OCI-LY1 (cell line): Measurements from ENCODE around the gene NRP1.

Experiments
- CTCF ChIP-seq: fragments of 200-600 bp; sonication (generic), shearing (Covaris generic); IDR thresholded peaks from 2 replicates; pipeline ENCODE4 v1.5.1; 2017; ENCODE audit warnings: mild to moderate bottlenecking, antibody characterized with exemption, low read length, moderate library complexity, mixed read lengths
- EZH2 ChIP-seq: fragments of 200-600 bp; sonication (generic), shearing (Covaris generic); IDR thresholded peaks from 2 replicates; pipeline ENCODE4 v1.8.0; 2017; ENCODE audit warnings: borderline replicate concordance, mixed run types, mild to moderate bottlenecking, antibody characterized with exemption, low read length, moderate library complexity, mixed read lengths

- TF ChIP-seq CTCF (no peak), EZH2 (no peak)
Observed at GRCh38 chr10:33333260-33334101, 986 bp downstream of the NRP1 start.
